HepG2 (cell line): ENCODE results near the gene PLCL1. TPM values are rescaled to one million over a fixed set of nuclear protein-coding genes. Genes with fewer than 3 reads are reported as not detected.

Source experiments
- ATAC-seq: fragments of 200-7000 bp; cut with Tn5 transposase; 3 replicates; pipeline ENCODE4 v1.9.1; 2020; ENCODE audit warnings: mild to moderate bottlenecking, moderate library complexity
- BruUV-seq: library from RNA; stranded (reverse); fragments of 400-500 nt; replicated peaks from 2 replicates; lab custom pipeline; 2021; lab: Mats Ljungman, UMichigan
- CTCF ChIA-PET: fragments of 300-600 bp; formaldehyde crosslinking; extraction: SDS; loops from one replicate; lab custom pipeline; 2021; ENCODE audit warnings: low total read pairs, inconsistent platforms, low intra/inter-chr PET ratio; lab: Yijun Ruan, JAX
- POLR2A ChIA-PET: fragments of 350-600 bp; sonication (Branson Sonifier 250); formaldehyde crosslinking; loops from one replicate; lab custom pipeline; 2020; ENCODE audit warnings: antibody characterized with exemption, inconsistent platforms; lab: Yijun Ruan, JAX
- DNase-seq: peaks from one replicate; pipeline ENCODE4 v3.0.0-alpha.2; 2015; ENCODE audit warnings: low spot score
- FAIRE-seq: peaks from 3 replicates; lab custom pipeline; 2011; peaks lifted over from hg19 to GRCh38; lab: Jason Lieb, UNC
- H2AFZ ChIP-seq: one replicate; pipeline ENCODE4 v1.6.1; 2011; ENCODE audit warnings: low read length, inconsistent platforms
- H3K27ac ChIP-seq: fragments of 300-600 bp; 3 replicates; pipeline ENCODE4 v1.8.0; 2011; ENCODE audit warnings: mixed run types, mild to moderate bottlenecking, mixed read lengths, low read length, inconsistent platforms; ENCODE audit not compliant: insufficient read depth; ENCODE audit errors: extremely low read length
- H3K27me3 ChIP-seq, 2 experiments: fragments of 200-600 bp in 1 of 2; 2 replicates in 1 of 2; 3 replicates in 1 of 2; pipeline versions ENCODE4 v1.6.0 to v1.8.0; 2011; ENCODE audit warnings: low read length in 2 of 2, mild to moderate bottlenecking in 2 of 2, moderate library complexity in 2 of 2, inconsistent platforms in 1 of 2; ENCODE audit not compliant: insufficient read depth in 2 of 2, control insufficient read depth in 1 of 2
- H3K36me3 ChIP-seq, 2 experiments: fragments of 200-600 bp in 1 of 2; replicated peaks in 1 of 2; 2 replicates in 1 of 2; 3 replicates in 1 of 2; pipeline versions ENCODE4 v1.5.1 to v1.8.0; 2011; ENCODE audit warnings: low read length in 2 of 2, inconsistent platforms in 1 of 2; ENCODE audit not compliant: insufficient read depth in 2 of 2, control insufficient read depth in 1 of 2
- H3K4me1 ChIP-seq: 2 replicates; pipeline ENCODE4 v1.5.1; 2012; ENCODE audit warnings: low read length, inconsistent platforms; ENCODE audit not compliant: insufficient read depth
- H3K4me2 ChIP-seq: 2 replicates; pipeline ENCODE4 v1.6.0; 2011; ENCODE audit warnings: low read depth, low read length, inconsistent platforms
- H3K4me3 ChIP-seq, 3 experiments: fragments of 200-600 bp in 1 of 3; sonication (generic), shearing (Covaris generic) in 1 of 3; replicated peaks in 1 of 3; 2 replicates each; pipeline ENCODE4 v1.5.1; 2011 to 2016; ENCODE audit warnings: low read length in 3 of 3, inconsistent platforms in 2 of 3, low read depth in 2 of 3, mild to moderate bottlenecking in 2 of 3, control low read depth in 1 of 3, mixed read lengths in 1 of 3; ENCODE audit not compliant: insufficient read depth in 1 of 3
- H3K79me2 ChIP-seq: one replicate; pipeline ENCODE4 v1.6.1; 2011; ENCODE audit warnings: low read length, inconsistent platforms; ENCODE audit not compliant: insufficient read depth
- H3K9ac ChIP-seq: 2 replicates; pipeline ENCODE4 v1.6.0; 2011; ENCODE audit warnings: mild to moderate bottlenecking, low read depth, low read length, inconsistent platforms; ENCODE audit not compliant: insufficient read depth
- H3K9me3 ChIP-seq: 2 replicates; pipeline ENCODE4 v1.5.1; 2012; ENCODE audit warnings: mild to moderate bottlenecking, low read length
- H4K20me1 ChIP-seq: 2 replicates; pipeline ENCODE4 v1.6.0; 2011; ENCODE audit warnings: inconsistent platforms, mild to moderate bottlenecking, low read length, moderate library complexity; ENCODE audit not compliant: insufficient read depth
- ARNT2 ChIP-seq: sonication (generic); formaldehyde crosslinking; IDR thresholded peaks from 2 replicates; pipeline ENCODE4 v1.8.0; 2022; ENCODE audit warnings: mild to moderate bottlenecking, low read depth, missing genetic modification reagents, moderate library complexity
- ONECUT2 ChIP-seq: sonication (generic); formaldehyde crosslinking; IDR thresholded peaks from 2 replicates; pipeline ENCODE4 v1.4.0; 2020; ENCODE audit warnings: missing genetic modification reagents
- POGZ ChIP-seq: sonication (generic); formaldehyde crosslinking; IDR thresholded peaks from 2 replicates; pipeline ENCODE4 v1.4.0; 2020; ENCODE audit warnings: mild to moderate bottlenecking, missing genetic modification reagents
- ZFP90 ChIP-seq: sonication (generic); formaldehyde crosslinking; IDR thresholded peaks from 2 replicates; pipeline ENCODE4 v1.8.0; 2022; ENCODE audit warnings: missing genetic modification reagents, mild to moderate bottlenecking, inconsistent platforms, borderline replicate concordance
- ZNF207 ChIP-seq: fragments of 450-650 bp; IDR thresholded peaks from 2 replicates; pipeline ENCODE4 v1.6.1; 2016; ENCODE audit warnings: antibody characterized with exemption, borderline replicate concordance
- ZNF879 ChIP-seq: sonication (generic); formaldehyde crosslinking; IDR thresholded peaks from 2 replicates; pipeline ENCODE4 v1.8.1; 2023; ENCODE audit warnings: missing genetic modification reagents
- WGBS: methylation state at CpG from one replicate; pipeline ENCODE4 v1.1.6; 2017; ENCODE audit warnings: low lambda C conversion rate; 5-methylcytosine and 5-hydroxymethylcytosine counted together
- in situ Hi-C: cut with HindIII; loops from 2 replicates; pipeline ENCODE4 v1.10.0; 2017; ENCODE audit warnings: low pct_unique_long_range_greater_than_20kb; ENCODE audit not compliant: extremely low pct_ligation_motif_present
- intact Hi-C: fragments of 100-400 bp; cut with micrococcal nuclease; formaldehyde crosslinking; loops from one replicate; pipeline ENCODE4 v1.10.0; 2022; ENCODE audit not compliant: unreplicated experiment
- polyA plus RNA-seq, 8 experiments: library from polyadenylated mRNA; depleted of rRNA in 3 of 8; stranded (reverse) in 7 of 8; unstranded in 1 of 8; fragments of >200 nt; fragmentation: Illumina TruSeq in 4 of 8; extraction: Trizol in 4 of 8; gene quantifications; 2 replicates each; pipeline versions ENCODE4 v1.2.1 to v1.2.3, GENCODE V29; 2011 to 2016; ENCODE audit warnings: low read depth in 4 of 8, missing spikeins in 1 of 8, mixed read lengths in 1 of 8; ENCODE audit not compliant: insufficient read depth in 1 of 8
- total RNA-seq, 5 experiments: library from RNA; depleted of rRNA; stranded (reverse); fragments of >200 nt; fragmentation: Illumina TruSeq; extraction: Trizol; gene quantifications; 2 replicates each; pipeline ENCODE4 v1.2.3, GENCODE V29; 2016; ENCODE audit warnings: low read depth in 1 of 5

The PLCL1 gene
- total and polyA plus RNA-seq, 2 of the 13 experiments (the other 11 are each of a cell fraction or from before 2014, with no cell fraction given), result not detected

DNA sequence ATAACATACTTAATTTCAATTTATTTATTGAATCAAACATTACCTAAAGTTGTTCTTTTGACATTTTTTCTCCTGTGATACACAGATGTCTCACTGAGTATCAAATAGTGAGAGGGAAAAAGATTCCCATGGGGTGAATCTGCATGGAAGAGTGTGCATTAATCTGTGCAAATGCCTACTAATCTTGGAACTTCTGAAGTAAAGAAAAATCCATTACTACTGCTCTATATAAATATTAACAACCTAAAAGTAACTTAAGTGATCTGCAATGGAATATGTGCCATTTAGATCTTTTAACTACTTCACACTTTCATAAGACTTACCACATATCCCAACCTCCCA lies 125.5 kb downstream of the PLCL1 start:
- Histone ChIP-seq H2AFZ (no peak overlapping the region), H3K4me3 (no peak overlapping the region), H4K20me1 (no peaks in the 10 kb centered on the region), H3K79me2 (no peaks in the 10 kb centered on the region), H3K27me3 (no peaks in the 10 kb centered on the region), H3K27ac (no peak overlapping the region), H3K36me3 (no peaks in the 10 kb centered on the region), H3K9me3 (no peaks in the 10 kb centered on the region), H3K4me1 (no peaks in the 10 kb centered on the region), H3K9ac (no peak overlapping the region), H3K4me2 (no peak overlapping the region)
- DNase-seq (no peak), FAIRE-seq (no peak), ATAC-seq (no peak)
- POLR2A ChIA-PET, result no interaction called here
- CTCF ChIA-PET, result no interaction called here
- in situ Hi-C loops, result no loop called here
- intact Hi-C loops, result no loop called here
- no TSS peak for BruUV-seq
- no peak for TF ChIP-seq ZNF879 (CRISPR knock-in tag)

DNA sequence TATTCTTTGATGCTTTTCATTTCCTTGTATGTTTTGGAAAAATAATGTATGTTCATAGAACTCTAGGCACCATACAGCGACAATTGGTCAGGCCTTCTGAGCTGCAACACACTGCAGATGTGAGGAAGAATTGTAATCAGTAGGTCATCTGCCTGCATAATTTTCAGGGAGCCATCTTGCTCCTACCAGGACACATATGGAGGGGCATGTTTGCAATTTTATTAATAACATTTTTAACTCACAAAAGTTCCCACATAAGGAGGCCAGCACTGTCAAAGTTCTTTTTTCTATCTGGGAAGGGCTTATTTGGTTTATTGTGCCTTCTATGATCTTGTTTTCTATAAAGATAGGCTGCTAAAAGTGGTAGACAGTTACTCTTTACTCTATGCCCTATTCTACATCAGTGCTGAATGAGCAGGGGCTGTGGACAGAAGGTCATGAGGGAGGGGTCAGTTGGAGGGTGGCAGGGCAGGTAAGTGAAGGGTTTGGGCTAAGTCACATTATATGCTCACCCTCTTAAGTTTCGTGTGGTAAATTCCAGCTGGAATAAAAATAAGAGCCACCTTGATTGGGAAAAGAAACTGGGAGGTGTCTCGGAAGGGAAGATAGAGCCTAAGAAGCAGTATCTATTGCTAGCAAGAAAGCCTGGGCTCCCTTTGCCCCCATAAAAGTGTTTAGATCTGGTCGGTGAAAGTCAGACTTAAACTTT lies 126.3 kb downstream of the PLCL1 start:
- BruUV-seq, result no TSS peak
- no peak overlapping the region for H3K9ac ChIP-seq
- ATAC-seq (no peak), FAIRE-seq (no peak), DNase-seq (no peak)
- ChIA-PET POLR2A (no interaction called here), CTCF (no interaction called here)
- no peaks in the 10 kb centered on the region for H3K4me1 ChIP-seq
- H4K20me1 ChIP-seq, result no peaks in the 10 kb centered on the region
- H2AFZ ChIP-seq, result no peak overlapping the region
- TF ChIP-seq POGZ (no peak), ZFP90 (CRISPR knock-in tag) (no peak), ZNF207 (no peak), ONECUT2 (no peak), ARNT2 (CRISPR knock-in tag) (no peak)
- H3K79me2 ChIP-seq, result no peaks in the 10 kb centered on the region
- no peak overlapping the region for H3K27ac ChIP-seq
- intact Hi-C loops, result no loop called here
- WGBS, result 10% methylated on average over 4 of the region's 4 CpGs
- H3K36me3 ChIP-seq, result no peaks in the 10 kb centered on the region
- no peaks in the 10 kb centered on the region for H3K9me3 ChIP-seq
- in situ Hi-C loops, result no loop called here
- no peak overlapping the region for H3K4me2 ChIP-seq
- no peaks in the 10 kb centered on the region for H3K27me3 ChIP-seq
- no peak overlapping the region for H3K4me3 ChIP-seq
